WTC11 (cell line): ENCODE data around the gene KLHL25. TPM values are rescaled to one million over a fixed set of nuclear protein-coding genes. Genes with fewer than 3 reads are reported as not detected.

Experiments
- ATAC-seq: fragments of 200-7000 bp; cut with Tn5 transposase; 2 replicates; pipeline ENCODE4 v1.10.0; 2021; ENCODE audit warnings: mild to moderate bottlenecking, moderate library complexity
- CTCF ChIA-PET: fragments of 300-600 bp; sonication (Branson Sonifier 250); formaldehyde crosslinking; loops from one replicate; lab custom pipeline; 2021; ENCODE audit warnings: antibody characterized with exemption; lab: Charles Lee
- POLR2A ChIA-PET: fragments of 350-600 bp; sonication (Branson Sonifier 250); formaldehyde crosslinking; loops from one replicate; lab custom pipeline; 2021; ENCODE audit warnings: antibody characterized with exemption; lab: Charles Lee
- DNase-seq: peaks from one replicate; pipeline ENCODE4 v3.0.0; 2021; ENCODE audit warnings: low spot score
- H3K27ac Mint-ChIP-seq: 2 replicates; pipeline ENCODE4 v1.8.0; 2021; ENCODE audit warnings: mixed read lengths
- H3K27me3 Mint-ChIP-seq: 2 replicates; pipeline ENCODE4 v1.8.0; 2021; ENCODE audit warnings: low read depth, mild to moderate bottlenecking, moderate library complexity, mixed read lengths
- H3K36me3 Mint-ChIP-seq: 2 replicates; pipeline ENCODE4 v1.8.0; 2021; ENCODE audit warnings: mixed read lengths
- H3K4me1 Mint-ChIP-seq: 2 replicates; pipeline ENCODE4 v1.8.0; 2022; ENCODE audit warnings: mixed read lengths
- H3K4me3 Mint-ChIP-seq: 2 replicates; pipeline ENCODE4 v1.8.0; 2021; ENCODE audit warnings: mild to moderate bottlenecking, moderate library complexity, mixed read lengths
- H3K9me3 Mint-ChIP-seq: 2 replicates; pipeline ENCODE4 v1.8.0; 2021; ENCODE audit warnings: mixed read lengths
- CREB1 ChIP-seq: sonication (generic); formaldehyde crosslinking; IDR thresholded peaks from 2 replicates; pipeline ENCODE4 v1.8.0; 2023; ENCODE audit warnings: mild to moderate bottlenecking, missing genetic modification reagents
- CREM ChIP-seq: sonication (generic); formaldehyde crosslinking; IDR thresholded peaks from 2 replicates; pipeline ENCODE4 v1.8.1; 2022; ENCODE audit warnings: mild to moderate bottlenecking, missing genetic modification reagents, moderate library complexity
- ESRRA ChIP-seq: sonication (generic); formaldehyde crosslinking; IDR thresholded peaks from 2 replicates; pipeline ENCODE4 v1.8.1; 2022; ENCODE audit warnings: mild to moderate bottlenecking, missing genetic modification reagents, borderline replicate concordance
- ETV6 ChIP-seq: sonication (generic); formaldehyde crosslinking; IDR thresholded peaks from 2 replicates; pipeline ENCODE4 v1.8.1; 2022; ENCODE audit warnings: mild to moderate bottlenecking, missing genetic modification reagents
- GTF2I ChIP-seq: fragments of 250-450 bp; sonication (Bioruptor Pico); conservative IDR thresholded peaks from 2 replicates; pipeline ENCODE4 v1.4.0; 2021; ENCODE audit warnings: mild to moderate bottlenecking
- IRF2 ChIP-seq: sonication (generic); formaldehyde crosslinking; IDR thresholded peaks from 2 replicates; pipeline ENCODE4 v1.8.0; 2022; ENCODE audit warnings: low read depth, missing genetic modification reagents, borderline replicate concordance
- JAZF1 ChIP-seq: fragments of 250-450 bp; sonication (Bioruptor Pico); IDR thresholded peaks from 2 replicates; pipeline ENCODE4 v1.9.0; 2021; ENCODE audit warnings: moderate library complexity, mild to moderate bottlenecking, inconsistent platforms
- NFATC4 ChIP-seq: fragments of 250-450 bp; sonication (Bioruptor Pico); IDR thresholded peaks from 2 replicates; pipeline ENCODE4 v1.9.0; 2021; ENCODE audit warnings: mild to moderate bottlenecking
- PRRX2 ChIP-seq: fragments of 250-450 bp; sonication (Bioruptor Pico); IDR thresholded peaks from 2 replicates; pipeline ENCODE4 v1.8.0; 2021; ENCODE audit warnings: mild to moderate bottlenecking
- ZNF317 ChIP-seq: sonication (generic); formaldehyde crosslinking; IDR thresholded peaks from 2 replicates; pipeline ENCODE4 v1.8.1; 2023; ENCODE audit warnings: low read depth, mild to moderate bottlenecking, moderate library complexity, missing genetic modification reagents, borderline replicate concordance
- ZNF423 ChIP-seq: fragments of 250-450 bp; sonication (Bioruptor Pico); IDR thresholded peaks from 2 replicates; pipeline ENCODE4 v2.1.2; 2022; ENCODE audit warnings: mild to moderate bottlenecking, moderate library complexity
- ZNF671 ChIP-seq: fragments of 250-450 bp; sonication (Bioruptor Pico); IDR thresholded peaks from 2 replicates; pipeline ENCODE4 v1.8.0; 2021; ENCODE audit warnings: mild to moderate bottlenecking
- total RNA-seq: library from RNA; stranded (reverse); gene quantifications from 3 replicates; pipeline ENCODE4 v1.2.3, GENCODE V29; 2021
- TF ChIP-seq, protein P1 (sequence below): sonication (generic); formaldehyde crosslinking; IDR thresholded peaks from 2 replicates; pipeline ENCODE4 v1.8.0; 2022; ENCODE audit warnings: mild to moderate bottlenecking, missing genetic modification reagents
- TF ChIP-seq, protein P2 (sequence below): fragments of 250-450 bp; sonication (Bioruptor Pico); IDR thresholded peaks from 2 replicates; pipeline ENCODE4 v2.1.2; 2022; ENCODE audit warnings: mild to moderate bottlenecking, moderate library complexity
- TF ChIP-seq, protein P3 (sequence below): sonication (generic); formaldehyde crosslinking; IDR thresholded peaks from 2 replicates; pipeline ENCODE4 v1.8.1; 2023; ENCODE audit warnings: mild to moderate bottlenecking, missing genetic modification reagents, moderate library complexity

The KLHL25 gene
- total RNA-seq, 1 experiment from 2014 or later = 14.1 TPM

DNA sequence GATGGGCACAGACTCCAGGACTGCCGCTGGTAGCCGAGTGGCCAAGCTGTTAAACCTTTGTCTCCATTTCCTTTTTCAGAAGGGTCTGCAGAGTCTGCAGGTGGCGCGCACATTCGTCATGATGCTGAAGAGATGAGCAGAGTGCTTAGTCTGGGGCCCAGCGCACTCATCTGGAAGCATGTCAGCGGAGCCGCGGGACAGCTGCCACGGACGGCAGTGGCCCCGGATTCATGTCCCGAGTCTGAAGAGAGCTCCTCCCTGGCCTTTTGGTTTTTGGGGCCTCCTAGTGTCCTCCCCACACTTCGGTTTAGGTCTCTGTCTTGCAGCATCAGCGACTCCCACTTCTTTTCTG is 42.6 kb downstream of the KLHL25 start:
- Mint-ChIP-seq H3K4me1 (peaks cover 67% of the 10 kb centered on the region), H3K36me3 (peaks cover 14% of the 10 kb centered on the region; the same call in 1 of the 2 replicates), H3K9me3 (no peaks in the 10 kb centered on the region), H3K4me3 (peak overlapping the region; percentile 46), H3K27ac (peak overlapping the region; percentile 87), H3K27me3 (no peaks in the 10 kb centered on the region)
- TF ChIP-seq, protein P1, sequence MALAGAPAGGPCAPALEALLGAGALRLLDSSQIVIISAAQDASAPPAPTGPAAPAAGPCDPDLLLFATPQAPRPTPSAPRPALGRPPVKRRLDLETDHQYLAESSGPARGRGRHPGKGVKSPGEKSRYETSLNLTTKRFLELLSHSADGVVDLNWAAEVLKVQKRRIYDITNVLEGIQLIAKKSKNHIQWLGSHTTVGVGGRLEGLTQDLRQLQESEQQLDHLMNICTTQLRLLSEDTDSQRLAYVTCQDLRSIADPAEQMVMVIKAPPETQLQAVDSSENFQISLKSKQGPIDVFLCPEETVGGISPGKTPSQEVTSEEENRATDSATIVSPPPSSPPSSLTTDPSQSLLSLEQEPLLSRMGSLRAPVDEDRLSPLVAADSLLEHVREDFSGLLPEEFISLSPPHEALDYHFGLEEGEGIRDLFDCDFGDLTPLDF = no peak
- TF ChIP-seq ZNF317 (CRISPR knock-in tag) (no peak), NFATC4 (CRISPR knock-in tag) (no peak), ZNF423 (CRISPR knock-in tag) (no peak), PRRX2 (CRISPR knock-in tag) (no peak), ESRRA (CRISPR knock-in tag) (no peak)
- TF ChIP-seq, protein P2, sequence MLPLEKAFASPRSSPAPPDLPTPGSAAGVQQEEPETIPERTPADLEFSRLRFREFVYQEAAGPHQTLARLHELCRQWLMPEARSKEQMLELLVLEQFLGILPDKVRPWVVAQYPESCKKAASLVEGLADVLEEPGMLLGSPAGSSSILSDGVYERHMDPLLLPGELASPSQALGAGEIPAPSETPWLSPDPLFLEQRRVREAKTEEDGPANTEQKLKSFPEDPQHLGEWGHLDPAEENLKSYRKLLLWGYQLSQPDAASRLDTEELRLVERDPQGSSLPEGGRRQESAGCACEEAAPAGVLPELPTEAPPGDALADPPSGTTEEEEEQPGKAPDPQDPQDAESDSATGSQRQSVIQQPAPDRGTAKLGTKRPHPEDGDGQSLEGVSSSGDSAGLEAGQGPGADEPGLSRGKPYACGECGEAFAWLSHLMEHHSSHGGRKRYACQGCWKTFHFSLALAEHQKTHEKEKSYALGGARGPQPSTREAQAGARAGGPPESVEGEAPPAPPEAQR = no peak
- ATAC-seq (peak; percentile 1; the same call in 1 of the 2 replicates), DNase-seq (no peak)
- CTCF ChIA-PET = interaction anchor here (0.6 to 2.7 kb wide), 15 partner anchors 9 to 289 kb away, joined by 3 to 18 read pairs (median 3); partner anchors contain the start of gene KLHL25
- POLR2A ChIA-PET = interaction anchor here (0.5 to 2.0 kb wide), 3 partner anchors 10 to 306 kb away, joined by 6 to 12 read pairs (median 6); partner anchors contain the start of gene KLHL25

DNA sequence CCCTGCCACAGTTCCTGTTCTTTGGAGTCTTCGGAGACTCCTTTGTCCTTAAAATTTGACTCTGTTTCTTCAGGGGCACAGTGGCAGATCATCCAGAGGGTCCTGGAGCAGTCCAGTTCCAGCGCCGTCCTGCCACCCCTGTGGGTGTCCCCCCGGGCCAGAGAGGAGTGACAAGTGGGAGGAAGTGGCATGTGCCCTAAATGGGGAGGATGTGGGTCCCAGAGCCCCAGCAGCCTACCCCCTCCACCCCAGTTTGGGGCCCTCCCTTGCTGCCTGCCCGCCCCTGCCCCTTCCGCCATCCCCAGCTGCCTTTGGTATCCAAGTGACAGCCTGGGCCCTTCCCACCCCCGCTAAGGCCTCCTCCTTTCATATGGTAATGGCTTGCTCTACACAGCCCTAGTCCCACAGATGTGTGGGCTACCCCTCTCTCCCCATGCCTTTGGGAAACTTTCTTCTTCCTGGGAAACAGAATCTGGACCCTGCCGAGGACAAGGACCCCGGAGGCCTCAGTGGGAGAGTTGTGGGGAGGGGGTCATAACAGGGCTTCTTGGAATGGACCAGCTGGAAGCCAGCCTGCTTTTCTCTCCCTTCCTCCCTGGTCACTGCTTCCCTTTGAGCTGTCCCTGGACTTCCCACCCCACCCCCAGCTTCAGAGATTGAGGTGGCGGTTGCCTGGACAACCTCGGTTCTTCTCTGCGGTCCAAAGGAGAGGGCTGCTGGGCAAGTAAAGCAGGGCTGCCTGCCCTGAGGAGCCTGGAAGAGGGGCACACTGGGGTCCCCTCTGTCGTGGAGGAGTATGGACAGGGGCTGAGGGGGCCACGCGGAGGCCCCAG is 43.2 kb downstream of the KLHL25 start:
- POLR2A ChIA-PET = interaction anchor here (1.2 to 2.0 kb wide), 3 partner anchors 9 to 43 kb away, joined by 3 to 12 read pairs (median 6); partner anchors contain the start of gene KLHL25
- peaks cover 73% of the 10 kb centered on the region for H3K4me1 Mint-ChIP-seq
- CTCF ChIA-PET = interaction anchor here (0.6 to 2.7 kb wide), 15 partner anchors 9 to 290 kb away, joined by 3 to 18 read pairs (median 3); partner anchors contain the start of gene KLHL25
- DNase-seq = peak; percentile 76
- TF ChIP-seq ETV6 (CRISPR knock-in tag) = peak; percentile 70; the same call in 1 of the 2 replicates
- TF ChIP-seq ZNF423 (CRISPR knock-in tag) = peak; percentile 49; the same call in 1 of the 2 replicates
- no peak for TF ChIP-seq JAZF1
- no peak for TF ChIP-seq CREM (CRISPR knock-in tag)
- TF ChIP-seq, all 79 proteins: peak for 2
- peak; percentile 84 for ATAC-seq
- H3K4me3 Mint-ChIP-seq = peak overlapping the region; percentile 46
- H3K9me3 Mint-ChIP-seq = no peaks in the 10 kb centered on the region
- 0 out of 2 replicates have a peak overlapping the region, but pooled peaks have one; percentile 87 for H3K27ac Mint-ChIP-seq
- H3K36me3 Mint-ChIP-seq = peaks cover 20% of the 10 kb centered on the region
- no peaks in the 10 kb centered on the region for H3K27me3 Mint-ChIP-seq

DNA sequence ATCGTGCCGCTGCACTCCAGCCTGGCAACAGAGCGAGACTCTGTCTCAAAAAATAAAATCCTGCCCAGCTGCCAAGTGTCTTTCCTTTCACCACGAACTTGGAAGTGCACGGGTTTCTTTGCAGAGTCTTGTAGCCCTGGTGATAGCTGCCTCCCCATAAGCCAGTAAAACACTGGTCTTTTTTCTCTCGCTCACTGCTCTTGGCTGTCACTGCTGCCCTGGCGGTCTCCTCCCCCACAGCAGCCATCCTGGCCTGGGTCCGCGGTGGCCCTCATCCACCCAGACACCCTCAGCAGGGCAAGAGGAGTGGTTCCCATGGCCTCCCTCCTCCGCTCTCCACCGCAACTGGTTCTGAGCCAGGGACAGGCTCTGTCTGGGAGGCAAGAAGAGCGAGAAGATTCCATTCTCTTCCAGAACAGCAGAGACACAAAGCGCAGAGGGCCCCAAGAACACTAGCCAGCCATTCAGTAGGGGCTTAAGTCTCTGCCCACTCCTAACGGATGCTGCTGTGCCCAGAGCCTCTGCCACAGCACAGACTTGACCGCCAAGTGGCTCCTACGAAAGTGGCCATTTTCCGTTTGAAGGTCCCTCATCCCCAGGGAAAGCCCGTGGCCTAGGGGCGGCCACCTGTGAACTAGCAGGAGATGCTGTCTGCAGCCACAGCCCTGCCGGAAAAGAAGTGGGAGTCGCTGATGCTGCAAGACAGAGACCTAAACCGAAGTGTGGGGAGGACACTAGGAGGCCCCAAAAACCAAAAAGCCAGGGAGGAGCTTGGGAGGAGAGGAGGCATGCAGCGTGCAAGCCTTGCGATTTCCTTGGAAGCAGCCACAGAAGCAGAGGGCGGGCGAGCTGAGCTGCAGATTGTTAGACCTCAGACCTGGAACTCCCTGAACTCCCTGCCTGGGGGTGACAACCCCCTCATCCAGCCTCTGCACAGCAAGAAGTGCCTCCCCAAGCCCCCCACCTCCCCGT is 44.1 kb downstream of the KLHL25 start:
- ChIA-PET POLR2A (interaction anchor here (1.2 to 1.3 kb wide), 2 partner anchors 13 to 44 kb away, joined by 3 to 6 read pairs; partner anchors contain the start of gene KLHL25), CTCF (interaction anchor here (0.8 to 2.7 kb wide), 7 partner anchors 9 to 90 kb away, joined by 3 to 18 read pairs (median 6); no protein-coding TSS in a partner anchor)
- Mint-ChIP-seq H3K27me3 (no peaks in the 10 kb centered on the region), H3K4me3 (peak overlapping the region; percentile 26), H3K36me3 (peaks cover 28% of the 10 kb centered on the region), H3K9me3 (no peaks in the 10 kb centered on the region), H3K4me1 (peaks cover 74% of the 10 kb centered on the region), H3K27ac (peak overlapping the region; percentile 79)
- TF ChIP-seq GTF2I (CRISPR knock-in tag) = no peak
- TF ChIP-seq CREB1 (CRISPR knock-in tag) = no peak
- no peak for TF ChIP-seq NFATC4 (CRISPR knock-in tag)
- TF ChIP-seq ZNF671 = no peak
- TF ChIP-seq IRF2 (CRISPR knock-in tag) = no peak
- TF ChIP-seq, protein P3, sequence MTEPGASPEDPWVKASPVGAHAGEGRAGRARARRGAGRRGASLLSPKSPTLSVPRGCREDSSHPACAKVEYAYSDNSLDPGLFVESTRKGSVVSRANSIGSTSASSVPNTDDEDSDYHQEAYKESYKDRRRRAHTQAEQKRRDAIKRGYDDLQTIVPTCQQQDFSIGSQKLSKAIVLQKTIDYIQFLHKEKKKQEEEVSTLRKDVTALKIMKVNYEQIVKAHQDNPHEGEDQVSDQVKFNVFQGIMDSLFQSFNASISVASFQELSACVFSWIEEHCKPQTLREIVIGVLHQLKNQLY = no peak
- peak; percentile 10 for ATAC-seq
- no peak for DNase-seq
